ENCODE data around the gene LYSMD3.
"Not testable (repeated sequence)": the region's sequence is repeated elsewhere in the genome, so short reads cannot be mapped to it uniquely, and the experiment has no call there.

LYSMD3 gene

DNA sequence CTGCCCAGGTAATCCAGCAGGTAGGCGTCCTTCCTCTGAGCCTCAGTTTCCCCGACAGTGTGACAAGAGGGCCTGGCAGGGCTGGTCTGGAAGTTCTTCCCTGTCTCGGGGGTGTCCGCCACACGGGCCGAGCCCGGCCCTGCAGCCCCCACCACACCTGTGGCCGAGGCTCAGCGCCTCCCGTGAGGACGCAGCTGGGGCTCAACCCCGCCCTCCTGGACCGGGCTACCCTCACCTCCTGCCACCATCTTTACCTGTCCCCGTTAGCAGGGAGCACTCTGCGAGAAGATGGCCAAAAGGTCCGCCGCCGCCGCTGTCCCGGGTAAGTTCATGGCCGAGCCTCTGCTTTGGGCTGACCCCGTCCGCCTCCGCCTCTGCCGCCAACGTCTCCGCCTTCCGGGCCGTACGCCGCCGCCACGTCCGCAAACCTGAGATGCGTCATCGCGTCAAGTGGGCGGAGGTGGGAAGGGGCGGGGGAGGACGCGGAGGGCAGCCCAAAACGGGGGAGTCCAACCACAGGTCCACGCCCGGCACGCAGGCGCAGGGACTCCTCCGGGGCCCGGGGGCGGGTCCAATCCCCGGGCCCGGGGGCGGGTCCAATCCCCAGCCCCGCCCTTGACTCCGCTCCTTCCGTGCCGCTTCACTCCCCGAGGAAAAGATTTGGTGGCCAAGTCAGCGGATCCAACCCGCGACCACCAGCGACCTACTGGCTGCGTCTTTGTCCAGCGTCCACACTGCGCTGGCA is at the start of gene LYSMD3:
LYSMD3 (minus strand) TSS at position 391 of the 745 bp plus-strand sequence. CDS start 4,295 bp downstream, outside the sequence.
- peak within 1 kb of the TSS; percentile 88 for H3K27ac ChIP-seq (ENCODE audit: low read length)
- H3K4me1 ChIP-seq (ENCODE audit: control insufficient read depth in 1 of 2, insufficient read depth in 2 of 2, low read length in 2 of 2): peaks cover 0 to 20% of the 10 kb centered on the region in 2 donors
- no peaks in the 10 kb centered on the region for H3K27me3 ChIP-seq (ENCODE audit: low read depth, low read length)
- no peaks in the 10 kb centered on the region for H3K36me3 ChIP-seq (ENCODE audit: control insufficient read depth in 1 of 2, insufficient read depth in 2 of 2, low read length in 2 of 2)
- no peaks in the 10 kb centered on the region for H3K9me3 ChIP-seq (ENCODE audit: control insufficient read depth in 1 of 2, low read length in 2 of 2)
- peak within 1 kb of the TSS; percentile 94 to 97 for H3K4me3 ChIP-seq (ENCODE audit: low read depth in 1 of 2, low read length in 2 of 2)

DNA sequence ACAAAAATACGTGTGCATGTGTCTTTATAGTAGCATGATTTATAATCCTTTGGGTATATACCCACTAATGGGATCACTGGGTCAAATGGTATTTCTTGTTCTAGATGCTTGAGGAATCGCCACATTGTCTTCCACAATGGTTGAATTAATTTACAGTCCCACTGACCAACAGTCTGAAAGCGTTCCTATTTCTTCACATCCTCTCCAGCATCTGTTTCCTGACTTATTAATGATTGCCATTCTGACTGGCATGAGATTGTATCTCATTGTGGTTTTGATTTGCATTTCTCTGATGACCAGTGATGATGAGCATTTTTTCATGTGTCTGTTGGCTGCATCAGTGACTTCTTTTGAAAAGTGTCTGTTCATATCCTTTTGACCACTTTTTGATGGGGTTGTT is 47.2 kb upstream of the LYSMD3 start:
- H3K9me3 ChIP-seq (ENCODE audit: control insufficient read depth in 1 of 2, low read length in 2 of 2); H3K36me3 ChIP-seq (ENCODE audit: control insufficient read depth in 1 of 2, insufficient read depth in 2 of 2, low read length in 2 of 2): not testable (repeated sequence)

DNA sequence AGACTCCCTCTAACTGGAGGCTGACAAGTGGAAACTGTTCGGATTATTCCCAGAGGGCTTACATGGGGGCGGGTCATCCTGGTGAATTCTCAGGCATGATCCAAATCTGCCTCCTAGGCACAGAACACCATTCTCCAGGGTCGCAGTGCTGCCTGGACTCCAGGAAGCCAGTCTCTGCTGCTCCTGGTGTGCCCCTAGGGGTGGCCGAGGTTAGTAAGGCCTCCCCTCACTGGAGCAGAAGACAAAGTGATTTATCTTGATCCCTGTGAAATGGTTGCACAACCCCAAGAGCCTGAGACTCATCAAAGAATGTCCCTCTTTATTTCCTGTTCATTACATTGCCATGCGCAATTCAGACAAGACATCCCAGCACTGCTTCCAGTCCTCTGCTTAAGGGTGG is 46.3 kb upstream of the LYSMD3 start:
- Histone ChIP-seq H3K9me3 (ENCODE audit: control insufficient read depth in 1 of 2, low read length in 2 of 2) (no peaks in the 10 kb centered on the region), H3K4me3 (ENCODE audit: low read depth in 1 of 2, low read length in 2 of 2) (no peak overlapping the region), H3K36me3 (ENCODE audit: control insufficient read depth in 1 of 2, insufficient read depth in 2 of 2, low read length in 2 of 2) (no peaks in the 10 kb centered on the region), H3K27me3 (ENCODE audit: low read depth, low read length) (no peaks in the 10 kb centered on the region), H3K4me1 (ENCODE audit: control insufficient read depth in 1 of 2, insufficient read depth in 2 of 2, low read length in 2 of 2) (no peaks in the 10 kb centered on the region), H3K27ac (ENCODE audit: low read length) (no peak overlapping the region)

More for the DNA sequence above, 47.2 kb upstream of the LYSMD3 start:
- H3K27ac ChIP-seq (ENCODE audit: low read length); H3K4me3 ChIP-seq (ENCODE audit: low read depth in 1 of 2, low read length in 2 of 2); H3K27me3 ChIP-seq (ENCODE audit: low read depth, low read length); H3K4me1 ChIP-seq (ENCODE audit: control insufficient read depth in 1 of 2, insufficient read depth in 2 of 2, low read length in 2 of 2): not testable (repeated sequence)

DNA sequence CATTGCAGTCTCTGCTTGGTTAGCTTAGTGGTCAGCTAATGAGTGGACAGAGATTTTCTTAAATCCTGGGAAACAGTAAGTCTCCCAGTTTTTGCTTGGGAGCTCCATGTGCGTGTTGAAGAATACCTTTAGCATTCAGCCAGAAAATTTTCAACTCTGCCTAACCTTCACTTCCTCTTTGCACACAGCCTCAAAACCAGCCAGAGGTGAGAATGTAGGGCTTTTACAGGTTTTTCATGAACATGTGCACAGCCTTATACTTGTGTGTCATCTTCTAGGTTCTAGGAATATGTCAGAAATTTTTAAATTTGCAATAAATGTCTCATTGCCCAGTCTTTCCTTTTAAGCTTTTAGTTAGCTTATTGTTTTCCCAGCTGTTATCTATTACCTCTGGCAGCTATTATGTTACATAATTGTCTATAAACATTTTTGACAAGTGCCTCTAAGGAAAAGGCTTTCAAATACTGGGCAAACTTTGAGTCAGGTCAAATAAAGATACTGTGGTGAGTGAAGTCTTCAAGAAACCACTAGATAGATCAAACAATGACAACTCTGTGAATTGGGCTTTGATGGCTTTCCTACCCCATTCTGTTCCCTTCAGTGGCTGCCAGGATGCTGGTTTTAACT is 41.9 kb upstream of the LYSMD3 start:
- H3K36me3 ChIP-seq (ENCODE audit: control insufficient read depth in 1 of 2, insufficient read depth in 2 of 2, low read length in 2 of 2): no peaks in the 10 kb centered on the region
- H3K9me3 ChIP-seq (ENCODE audit: control insufficient read depth in 1 of 2, low read length in 2 of 2): peaks cover 0 to 2% of the 10 kb centered on the region in 2 donors
- no peaks in the 10 kb centered on the region for H3K27me3 ChIP-seq (ENCODE audit: low read depth, low read length)
- no peak overlapping the region for H3K27ac ChIP-seq (ENCODE audit: low read length)
- H3K4me1 ChIP-seq (ENCODE audit: control insufficient read depth in 1 of 2, insufficient read depth in 2 of 2, low read length in 2 of 2): no peaks in the 10 kb centered on the region
- H3K4me3 ChIP-seq (ENCODE audit: low read depth in 1 of 2, low read length in 2 of 2): no peak overlapping the region

DNA sequence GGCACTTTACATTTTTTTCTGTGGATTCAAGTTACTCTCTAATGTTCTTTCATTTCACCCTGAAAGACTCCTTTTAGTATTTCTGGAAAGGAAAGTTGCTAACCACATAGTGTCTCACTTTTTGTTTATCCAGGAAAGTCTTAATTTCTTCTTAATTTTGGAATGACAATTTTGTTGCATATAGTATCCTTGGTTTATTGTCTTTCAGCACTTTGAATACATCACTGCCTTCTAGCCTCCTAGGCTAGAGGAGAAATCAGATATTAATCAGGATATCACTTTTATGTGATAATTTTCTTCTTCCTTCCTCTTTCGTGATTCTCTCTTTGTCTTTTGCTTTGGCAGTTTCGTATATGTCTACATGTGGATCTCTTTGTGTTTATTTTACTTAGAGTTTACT is 40.6 kb upstream of the LYSMD3 start:
- Histone ChIP-seq H3K4me3 (ENCODE audit: low read depth in 1 of 2, low read length in 2 of 2) (no peak overlapping the region), H3K9me3 (ENCODE audit: control insufficient read depth in 1 of 2, low read length in 2 of 2) (peaks cover 0 to 2% of the 10 kb centered on the region in 2 donors), H3K27ac (ENCODE audit: low read length) (no peak overlapping the region), H3K27me3 (ENCODE audit: low read depth, low read length) (no peaks in the 10 kb centered on the region), H3K36me3 (ENCODE audit: control insufficient read depth in 1 of 2, insufficient read depth in 2 of 2, low read length in 2 of 2) (no peaks in the 10 kb centered on the region), H3K4me1 (ENCODE audit: control insufficient read depth in 1 of 2, insufficient read depth in 2 of 2, low read length in 2 of 2) (no peaks in the 10 kb centered on the region)

DNA sequence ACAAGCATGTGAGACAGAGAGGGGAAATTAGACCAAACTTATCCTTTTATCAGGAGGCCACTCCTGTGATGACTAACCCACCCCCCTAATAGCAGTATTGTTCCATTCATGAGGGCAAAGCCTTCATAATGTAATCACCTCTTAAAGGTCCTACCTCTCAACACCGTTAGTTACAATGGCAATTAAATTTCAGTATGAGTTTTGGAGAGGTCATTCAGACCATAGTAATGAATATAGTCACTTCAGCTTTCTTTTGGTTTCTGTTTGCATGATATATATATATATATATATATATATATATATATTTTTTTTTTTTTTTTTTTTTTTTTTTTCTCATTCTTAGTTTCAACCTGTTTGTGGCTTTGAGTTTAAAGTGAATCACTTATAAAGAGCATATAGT is 39.7 kb upstream of the LYSMD3 start:
- H3K4me3 ChIP-seq (ENCODE audit: low read depth in 1 of 2, low read length in 2 of 2): no peak overlapping the region
- no peaks in the 10 kb centered on the region for H3K36me3 ChIP-seq (ENCODE audit: control insufficient read depth in 1 of 2, insufficient read depth in 2 of 2, low read length in 2 of 2)
- peaks cover 0 to 2% of the 10 kb centered on the region in 2 donors for H3K9me3 ChIP-seq (ENCODE audit: control insufficient read depth in 1 of 2, low read length in 2 of 2)
- no peaks in the 10 kb centered on the region for H3K4me1 ChIP-seq (ENCODE audit: control insufficient read depth in 1 of 2, insufficient read depth in 2 of 2, low read length in 2 of 2)
- H3K27me3 ChIP-seq (ENCODE audit: low read depth, low read length): no peaks in the 10 kb centered on the region
- no peak overlapping the region for H3K27ac ChIP-seq (ENCODE audit: low read length)

DNA sequence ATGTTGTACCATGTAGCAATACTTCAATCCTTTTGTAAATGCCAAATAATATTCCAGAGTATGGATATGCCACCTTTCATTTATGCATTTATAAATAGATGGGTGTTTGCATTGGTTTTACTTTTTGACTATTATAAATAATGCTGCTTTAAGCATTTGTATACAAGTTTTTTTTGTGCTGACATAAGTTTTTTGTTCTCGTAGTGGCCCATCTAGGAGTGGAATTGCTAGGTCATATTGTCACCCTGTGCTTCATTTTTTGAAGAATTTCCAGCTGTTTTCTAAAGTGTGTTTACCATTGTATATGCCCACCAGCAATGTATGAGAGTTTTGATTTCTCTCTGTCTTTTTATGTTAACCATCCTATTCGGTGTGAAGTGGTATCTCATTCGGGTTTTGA is 36.1 kb upstream of the LYSMD3 start:
- H3K36me3 ChIP-seq (ENCODE audit: control insufficient read depth in 1 of 2, insufficient read depth in 2 of 2, low read length in 2 of 2): no peaks in the 10 kb centered on the region
- H3K4me3 ChIP-seq (ENCODE audit: low read depth in 1 of 2, low read length in 2 of 2): no peak overlapping the region
- H3K27me3 ChIP-seq (ENCODE audit: low read depth, low read length): no peaks in the 10 kb centered on the region
- no peaks in the 10 kb centered on the region for H3K4me1 ChIP-seq (ENCODE audit: control insufficient read depth in 1 of 2, insufficient read depth in 2 of 2, low read length in 2 of 2)
- H3K27ac ChIP-seq (ENCODE audit: low read length): no peak overlapping the region
- H3K9me3 ChIP-seq (ENCODE audit: control insufficient read depth in 1 of 2, low read length in 2 of 2): peaks cover 0 to 2% of the 10 kb centered on the region in 2 donors

DNA sequence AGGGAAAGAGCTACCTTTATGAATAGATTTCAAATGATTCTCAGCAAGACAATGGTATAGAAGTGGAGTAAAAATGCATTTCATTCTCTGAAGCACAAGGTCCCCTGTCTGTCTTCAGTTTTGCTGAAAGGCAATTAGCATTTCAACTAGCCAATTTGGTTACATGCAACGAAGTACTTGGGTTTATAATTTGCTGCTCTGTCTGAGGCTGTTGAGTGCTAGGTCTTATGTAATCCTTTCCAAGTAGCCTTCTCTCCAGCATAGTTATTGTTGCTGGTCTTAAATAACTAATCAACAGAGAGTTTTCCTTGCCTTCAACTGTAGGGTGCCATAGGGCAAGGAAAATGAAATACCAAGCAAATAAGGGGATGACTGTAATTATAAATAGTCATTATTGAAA is 33.7 kb upstream of the LYSMD3 start:
- Histone ChIP-seq H3K9me3 (ENCODE audit: control insufficient read depth in 1 of 2, low read length in 2 of 2) (no peaks in the 10 kb centered on the region), H3K4me1 (ENCODE audit: control insufficient read depth in 1 of 2, insufficient read depth in 2 of 2, low read length in 2 of 2) (peaks cover 0 to 10% of the 10 kb centered on the region in 2 donors), H3K27ac (ENCODE audit: low read length) (no peak overlapping the region), H3K27me3 (ENCODE audit: low read depth, low read length) (peaks cover 10% of the 10 kb centered on the region), H3K4me3 (ENCODE audit: low read depth in 1 of 2, low read length in 2 of 2) (no peak overlapping the region), H3K36me3 (ENCODE audit: control insufficient read depth in 1 of 2, insufficient read depth in 2 of 2, low read length in 2 of 2) (no peaks in the 10 kb centered on the region)

DNA sequence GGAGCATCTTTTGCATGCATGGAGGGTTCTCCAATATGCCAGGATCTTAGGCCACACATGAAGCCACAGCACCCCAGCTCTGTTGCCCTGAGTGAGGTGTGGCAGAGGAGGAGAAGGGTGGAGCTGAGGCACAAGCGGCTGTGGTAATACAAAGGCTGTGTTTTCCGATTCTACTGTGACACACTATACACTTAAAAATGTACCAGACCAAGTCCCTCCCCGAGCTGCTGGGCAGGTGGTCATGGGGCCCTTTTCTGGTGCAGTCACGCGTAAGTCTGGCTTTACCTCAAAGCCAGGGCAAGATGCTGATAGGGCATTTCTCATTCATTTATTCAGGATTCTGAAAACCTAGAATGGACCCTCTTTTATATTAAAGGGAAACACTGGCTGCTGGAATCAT is 33.0 kb upstream of the LYSMD3 start:
- no peak overlapping the region for H3K27ac ChIP-seq (ENCODE audit: low read length)
- H3K4me3 ChIP-seq (ENCODE audit: low read depth in 1 of 2, low read length in 2 of 2): no peak overlapping the region
- H3K4me1 ChIP-seq (ENCODE audit: control insufficient read depth in 1 of 2, insufficient read depth in 2 of 2, low read length in 2 of 2): peaks cover 0 to 12% of the 10 kb centered on the region in 2 donors
- peaks cover 18% of the 10 kb centered on the region for H3K27me3 ChIP-seq (ENCODE audit: low read depth, low read length)
- no peaks in the 10 kb centered on the region for H3K9me3 ChIP-seq (ENCODE audit: control insufficient read depth in 1 of 2, low read length in 2 of 2)
- no peaks in the 10 kb centered on the region for H3K36me3 ChIP-seq (ENCODE audit: control insufficient read depth in 1 of 2, insufficient read depth in 2 of 2, low read length in 2 of 2)

DNA sequence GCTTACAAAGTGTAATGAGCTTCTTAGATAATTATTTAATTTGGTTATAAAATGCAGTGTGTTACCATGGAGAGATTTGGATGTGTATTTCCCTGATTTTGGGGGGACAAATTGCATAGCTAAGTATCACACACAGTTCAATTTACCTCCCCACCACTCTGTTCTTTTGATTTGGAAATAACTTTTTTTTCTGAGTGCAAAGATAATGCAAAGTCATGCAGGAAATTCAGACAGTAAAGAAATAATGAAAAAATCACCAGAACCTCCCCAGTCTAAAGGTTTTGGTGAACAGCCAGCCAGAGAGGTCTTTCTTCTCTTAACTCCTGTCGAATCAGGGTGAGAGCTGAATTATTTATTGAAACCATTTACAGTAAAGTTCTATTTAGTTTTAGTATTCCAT is 32.4 kb upstream of the LYSMD3 start:
- Histone ChIP-seq H3K4me3 (ENCODE audit: low read depth in 1 of 2, low read length in 2 of 2) (no peak overlapping the region), H3K27ac (ENCODE audit: low read length) (no peak overlapping the region), H3K27me3 (ENCODE audit: low read depth, low read length) (peaks cover 20% of the 10 kb centered on the region), H3K4me1 (ENCODE audit: control insufficient read depth in 1 of 2, insufficient read depth in 2 of 2, low read length in 2 of 2) (peaks cover 0 to 12% of the 10 kb centered on the region in 2 donors), H3K9me3 (ENCODE audit: control insufficient read depth in 1 of 2, low read length in 2 of 2) (no peaks in the 10 kb centered on the region), H3K36me3 (ENCODE audit: control insufficient read depth in 1 of 2, insufficient read depth in 2 of 2, low read length in 2 of 2) (no peaks in the 10 kb centered on the region)

DNA sequence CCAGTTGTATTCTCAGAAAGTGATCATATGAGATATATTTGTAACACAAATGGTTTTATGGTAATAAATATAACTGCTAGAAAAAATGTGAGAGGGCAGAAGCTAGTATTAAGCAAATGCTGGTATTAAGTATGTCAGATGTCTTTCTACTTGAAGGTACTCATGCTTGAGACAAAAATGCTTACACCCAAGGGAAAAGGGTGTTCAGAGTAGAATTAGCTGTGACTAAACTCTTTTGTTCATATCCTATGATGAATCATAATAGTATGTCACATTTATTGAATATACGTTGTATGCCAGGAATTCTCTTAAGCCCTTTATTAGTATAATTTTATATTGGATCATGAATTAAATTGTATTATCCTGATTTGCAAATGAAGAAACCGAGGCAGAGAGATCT is 31.4 kb upstream of the LYSMD3 start:
- Histone ChIP-seq H3K4me3 (ENCODE audit: low read depth in 1 of 2, low read length in 2 of 2) (no peak overlapping the region), H3K4me1 (ENCODE audit: control insufficient read depth in 1 of 2, insufficient read depth in 2 of 2, low read length in 2 of 2) (peaks cover 0 to 12% of the 10 kb centered on the region in 2 donors), H3K9me3 (ENCODE audit: control insufficient read depth in 1 of 2, low read length in 2 of 2) (no peaks in the 10 kb centered on the region), H3K36me3 (ENCODE audit: control insufficient read depth in 1 of 2, insufficient read depth in 2 of 2, low read length in 2 of 2) (no peaks in the 10 kb centered on the region), H3K27ac (ENCODE audit: low read length) (no peak overlapping the region), H3K27me3 (ENCODE audit: low read depth, low read length) (peaks cover 20% of the 10 kb centered on the region)

Measured in muscle layer of duodenum (tissue), 2 donors.